ENCODE results near the gene BMP7.
"Not testable (repeated sequence)": the region's sequence is repeated elsewhere in the genome, so short reads cannot be mapped to it uniquely, and the experiment has no call there.

The BMP7 gene

DNA sequence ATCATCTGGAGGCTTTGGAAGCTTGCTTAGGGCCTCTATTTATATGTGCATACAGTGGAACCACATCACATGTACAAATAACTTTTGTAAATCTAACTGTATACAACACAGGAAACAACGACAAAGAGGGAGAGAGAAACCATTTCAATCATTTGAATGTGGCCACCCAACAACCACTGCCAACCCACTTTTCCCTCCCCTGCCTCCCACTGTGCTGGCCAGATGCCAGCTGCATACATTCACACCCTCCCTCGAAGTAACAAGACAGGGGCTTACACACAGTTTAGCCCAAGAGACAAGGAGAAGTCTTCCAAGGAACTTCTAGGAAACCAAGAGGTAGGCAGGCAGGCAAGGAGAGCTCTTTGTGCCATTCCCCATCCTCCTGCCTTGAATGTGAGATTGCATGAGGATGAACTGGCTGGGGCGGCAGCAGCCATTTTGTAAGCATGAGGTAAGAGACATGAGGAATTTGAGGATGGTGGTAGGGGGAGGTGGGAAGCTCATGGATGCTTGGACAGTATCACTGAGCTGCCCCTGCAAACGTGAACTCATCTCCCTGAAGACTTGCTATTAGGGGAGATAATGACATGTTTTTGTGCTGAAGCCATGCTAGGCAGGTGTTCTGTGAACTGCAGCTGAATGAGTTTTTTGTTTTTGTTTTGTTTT, 18.2 kb downstream of the BMP7 start:
- DNase-seq: no peak

DNA sequence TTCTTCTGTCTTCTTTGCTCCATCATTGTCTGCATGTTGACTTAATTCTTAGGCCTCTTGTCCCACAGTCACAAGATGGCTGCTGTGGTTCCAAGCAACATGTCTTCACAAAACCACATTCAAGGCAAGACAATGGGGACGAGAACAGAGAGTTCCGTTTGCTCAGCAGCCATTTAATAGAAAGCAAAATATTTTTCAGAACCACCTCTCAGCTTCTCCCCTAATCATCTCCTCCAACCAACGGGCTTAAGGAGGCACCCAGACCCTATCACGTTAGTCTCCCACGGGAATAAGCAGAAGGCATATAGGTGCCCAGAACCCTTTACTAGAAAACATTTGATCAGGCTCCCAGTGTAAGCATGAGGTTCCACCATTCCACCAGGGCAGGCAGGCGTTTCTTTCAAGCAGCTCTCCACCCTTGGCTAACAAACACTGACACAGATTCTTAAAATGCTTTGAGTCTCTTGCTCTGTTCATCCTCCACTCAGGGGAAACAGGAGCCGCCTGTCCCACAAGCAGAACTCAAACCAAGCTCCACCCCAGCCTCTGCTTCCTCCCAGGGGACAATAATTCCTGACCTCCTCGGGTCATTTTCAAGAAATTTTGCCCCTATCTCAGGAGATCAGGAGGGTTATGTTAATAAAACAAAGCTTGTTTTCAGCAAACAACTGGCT, 19.0 kb downstream of the BMP7 start:
- no peak for DNase-seq

DNA sequence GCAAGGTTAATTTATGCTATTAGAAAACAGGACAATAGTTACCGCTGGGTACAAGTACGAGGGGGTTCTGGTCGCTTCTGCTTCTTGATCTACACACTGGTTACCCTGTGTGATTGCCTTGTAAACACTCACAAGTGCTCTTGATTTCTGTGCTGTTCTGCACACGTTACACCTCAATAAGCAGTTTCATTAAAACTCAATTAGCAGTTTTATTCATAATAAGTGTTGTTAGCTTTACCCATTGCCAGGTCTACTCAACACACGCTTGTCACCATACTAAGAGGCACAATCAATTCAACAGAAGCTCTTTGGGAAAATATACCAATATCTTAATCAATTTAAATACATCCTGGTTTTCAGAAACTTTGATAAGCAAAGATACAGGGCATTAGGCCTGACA, 20.4 kb downstream of the BMP7 start:
- DNase-seq: no peak

DNA sequence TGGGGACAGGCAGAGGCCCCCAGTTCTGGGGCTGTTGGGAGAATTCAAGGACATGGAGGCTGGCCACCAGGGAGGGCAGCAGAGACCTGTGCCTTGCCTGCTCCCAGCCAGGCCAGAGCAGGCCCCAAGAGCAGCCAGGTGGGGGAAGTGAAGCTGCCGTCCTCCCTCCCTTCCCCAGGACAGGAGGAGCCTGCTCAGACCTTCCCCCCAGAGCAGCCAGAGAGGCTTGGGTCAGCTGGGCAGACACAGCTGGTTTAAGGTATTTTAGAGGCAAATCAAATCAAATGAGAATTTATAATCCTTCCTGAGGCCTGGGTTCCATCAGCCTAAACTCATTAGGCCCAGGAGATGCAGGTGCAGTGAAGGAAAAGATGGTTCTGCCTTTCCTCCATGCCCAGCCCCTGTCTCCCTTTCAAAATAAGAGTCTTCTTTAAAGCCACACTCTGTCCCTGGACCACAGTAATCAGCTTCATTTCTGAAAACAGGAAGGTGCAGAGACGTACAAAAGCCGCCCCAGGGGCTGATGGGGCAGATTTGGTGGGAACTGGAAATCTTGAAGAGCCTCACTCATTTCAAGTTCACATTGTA, 21.7 kb downstream of the BMP7 start:
- DNase-seq: no peak

DNA sequence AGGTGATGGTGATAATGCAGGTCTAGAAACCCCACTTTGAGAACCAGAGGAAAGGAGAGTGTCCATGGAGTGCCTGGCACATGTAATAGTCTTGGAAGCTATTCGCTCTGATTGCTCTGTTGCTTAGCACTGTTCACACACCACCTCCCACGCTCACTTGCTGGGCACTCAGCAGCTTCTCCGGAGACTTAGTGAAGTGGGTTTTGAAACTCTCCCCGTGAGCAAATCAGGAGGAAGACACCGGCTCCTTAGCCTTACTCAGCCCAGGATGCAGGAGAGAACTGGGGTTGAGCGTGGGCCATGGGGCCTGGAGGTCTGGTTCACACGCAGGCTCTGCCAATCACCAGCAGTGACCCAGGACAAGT, 22.2 kb downstream of the BMP7 start:
- DNase-seq: no peak

DNA sequence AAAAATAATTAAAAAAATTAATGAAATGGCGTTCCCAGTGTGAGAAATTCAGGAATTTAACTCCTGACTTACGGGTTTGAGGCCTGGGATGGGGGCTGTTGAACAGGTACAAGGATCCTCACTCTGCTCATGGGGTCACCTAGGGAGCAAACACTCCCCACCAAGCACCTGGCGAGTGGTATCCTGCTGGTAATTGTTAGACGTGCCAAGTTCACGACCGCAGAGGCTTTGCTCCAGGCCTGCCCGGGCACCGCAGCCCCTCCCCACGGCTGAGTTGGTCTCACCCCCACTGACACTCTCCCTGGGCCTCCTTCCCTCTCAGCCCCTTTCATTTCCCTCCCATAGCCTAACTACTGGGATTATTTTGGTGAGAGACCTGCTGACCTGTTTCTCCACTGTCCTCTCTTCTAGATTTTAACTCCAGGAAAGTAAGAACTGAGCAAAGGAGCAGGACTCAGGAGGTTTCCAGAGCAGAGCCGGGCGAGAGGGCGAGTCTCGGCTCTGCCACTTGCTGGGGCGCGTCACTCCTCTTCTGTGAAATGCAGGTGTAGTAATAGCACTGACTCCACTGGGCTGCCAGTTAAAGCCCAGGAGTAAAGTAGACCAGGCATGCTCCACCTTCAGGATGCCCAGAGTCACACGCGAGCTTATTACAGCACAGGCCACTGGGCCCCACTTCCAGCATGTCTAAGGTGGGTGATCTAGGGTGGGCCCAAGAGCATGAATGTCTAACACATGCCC, 22.8 kb downstream of the BMP7 start:
- no peak for DNase-seq

DNA sequence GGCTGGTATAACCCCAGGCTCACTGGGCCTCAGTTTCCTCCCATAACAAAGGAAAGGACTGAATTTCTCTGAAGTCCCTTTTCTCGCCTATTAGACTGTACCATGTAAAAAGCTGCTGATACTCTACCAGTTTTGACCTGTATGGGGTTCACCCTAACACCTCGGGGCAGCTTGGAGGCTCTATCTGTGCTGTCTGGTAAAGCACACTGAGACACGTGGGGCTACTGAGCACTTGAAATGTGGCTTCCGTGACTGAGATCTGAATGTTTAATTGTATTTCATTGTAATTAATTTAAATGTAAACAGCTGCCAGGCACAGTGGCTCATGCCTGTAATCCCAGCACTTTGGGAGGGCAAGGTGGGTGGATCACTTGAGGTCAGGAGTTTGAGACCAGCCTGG, 24.0 kb downstream of the BMP7 start:
- DNase-seq: no peak

DNA sequence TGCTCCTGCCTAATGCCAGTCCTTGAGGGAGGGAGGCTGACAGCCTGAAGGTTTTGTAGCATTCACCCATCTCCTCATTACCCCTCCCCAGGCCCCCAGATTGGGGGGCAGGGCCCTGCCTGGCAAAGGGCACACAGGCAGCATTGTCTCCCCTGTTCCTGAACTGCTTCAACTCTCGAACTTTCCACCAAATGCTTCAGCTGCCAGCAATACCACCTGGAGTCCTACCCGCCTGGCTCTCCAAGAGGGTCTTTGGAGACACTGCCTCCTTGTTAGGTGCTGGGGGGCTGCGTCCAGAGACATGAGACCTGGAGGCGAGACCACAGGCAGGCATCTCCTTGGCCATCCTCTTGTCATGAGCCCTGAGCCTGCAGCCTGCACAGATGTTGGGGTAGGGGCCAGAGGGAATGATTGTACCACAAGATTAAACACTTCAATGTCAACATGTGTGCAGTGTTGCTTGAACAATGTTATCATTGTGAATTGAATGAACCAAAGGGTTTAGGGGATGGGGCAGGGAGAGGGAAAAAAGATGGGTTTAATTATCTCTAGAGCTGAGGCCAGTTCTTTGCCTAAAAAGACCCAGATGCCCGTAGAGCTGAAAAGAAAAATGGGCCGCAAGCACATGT, 25.0 kb downstream of the BMP7 start:
- DNase-seq: no peak

DNA sequence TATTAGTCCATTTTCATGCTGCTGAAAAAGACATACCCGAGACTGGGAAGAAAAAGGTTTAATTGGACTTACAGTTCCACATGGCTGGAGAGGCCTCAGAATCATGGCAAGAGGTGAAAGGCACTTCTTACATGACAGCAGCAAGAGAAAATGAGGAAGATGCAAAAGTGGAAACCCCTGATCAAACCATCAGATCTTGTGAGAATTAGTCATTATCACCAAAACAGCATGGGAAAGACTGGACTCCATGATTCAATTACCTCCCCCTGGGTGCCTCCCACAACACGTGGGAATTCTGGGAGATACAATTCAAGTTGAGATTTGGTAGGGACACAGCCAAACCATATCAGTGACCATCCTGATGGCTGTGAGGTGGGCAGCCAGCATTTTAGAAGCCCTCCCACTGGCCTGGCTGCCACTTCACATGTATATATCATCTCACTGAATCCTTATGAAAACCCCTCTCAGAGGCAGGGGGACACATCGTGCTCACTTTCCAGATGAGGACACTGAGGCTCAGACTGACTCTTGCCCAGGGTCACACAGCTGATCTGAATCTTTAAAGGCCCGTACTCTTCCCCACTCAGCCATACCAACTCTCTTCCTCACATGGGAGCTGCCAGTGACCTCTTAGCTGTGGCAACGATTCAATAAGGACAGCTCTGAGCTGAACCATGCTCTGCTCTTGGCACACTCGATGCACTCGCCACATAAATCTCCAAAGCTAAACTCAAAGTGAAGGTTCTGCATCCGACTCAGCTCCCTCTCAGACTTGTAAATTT, 25.7 kb downstream of the BMP7 start:
- no peak for DNase-seq

DNA sequence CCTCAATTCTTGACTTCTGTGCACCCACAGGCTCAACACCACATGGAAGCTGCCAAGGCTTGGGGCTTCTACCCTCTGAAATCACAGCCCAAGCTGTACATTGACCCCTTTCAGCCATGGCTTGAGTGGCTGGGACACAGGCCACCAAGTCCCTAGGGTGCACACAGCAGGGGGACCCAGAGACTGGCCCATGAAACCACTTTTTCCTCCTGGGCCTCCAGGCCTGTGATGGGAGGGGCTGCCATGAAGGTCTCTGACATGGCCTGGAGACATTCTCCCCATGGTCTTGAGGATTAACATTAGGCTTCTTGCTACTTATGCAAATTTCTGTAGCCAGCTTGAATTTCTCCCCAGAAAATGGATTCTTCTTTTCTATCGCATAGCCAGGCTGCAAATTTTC, 26.7 kb downstream of the BMP7 start:
- not testable (repeated sequence) for DNase-seq

DNA sequence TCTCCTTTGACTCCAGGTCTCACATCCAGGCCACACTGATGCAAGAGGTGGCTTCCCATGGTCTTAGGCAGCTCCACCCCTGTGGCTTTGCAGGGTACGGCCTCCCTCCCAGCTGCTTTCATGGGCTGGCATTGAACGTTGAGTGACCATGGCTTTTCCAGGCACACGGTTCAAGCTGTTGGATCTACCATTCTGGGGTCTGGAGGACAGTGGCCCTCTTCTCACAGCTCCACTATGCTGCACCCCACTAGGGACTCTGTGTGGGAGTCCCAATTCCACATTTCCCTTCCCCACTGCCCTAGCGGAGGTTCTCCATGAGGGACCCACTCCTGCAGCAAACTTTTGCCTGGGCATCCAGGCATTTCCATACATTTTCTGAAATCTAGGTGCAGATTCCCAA, 27.1 kb downstream of the BMP7 start:
- DNase-seq: not testable (repeated sequence)

DNA sequence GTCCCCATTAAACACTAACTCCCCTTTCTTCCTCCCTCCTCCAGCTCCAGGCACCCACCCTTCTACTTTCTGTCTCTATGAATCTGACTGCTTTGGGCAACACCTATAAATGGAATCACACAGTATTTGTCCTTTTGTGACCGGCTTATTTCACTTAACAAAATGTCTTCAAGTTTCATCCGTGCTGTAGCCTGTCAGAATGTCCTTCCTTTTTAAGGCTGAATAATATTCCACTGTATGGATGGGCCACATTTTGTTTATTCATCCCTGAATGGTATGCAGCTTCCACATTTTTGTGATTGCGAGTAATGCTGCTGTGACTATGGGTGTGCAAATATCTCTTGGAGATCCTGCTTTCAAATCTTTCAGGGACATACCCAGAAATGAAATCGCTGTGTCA, 28.4 kb downstream of the BMP7 start:
- no peak for DNase-seq

DNA sequence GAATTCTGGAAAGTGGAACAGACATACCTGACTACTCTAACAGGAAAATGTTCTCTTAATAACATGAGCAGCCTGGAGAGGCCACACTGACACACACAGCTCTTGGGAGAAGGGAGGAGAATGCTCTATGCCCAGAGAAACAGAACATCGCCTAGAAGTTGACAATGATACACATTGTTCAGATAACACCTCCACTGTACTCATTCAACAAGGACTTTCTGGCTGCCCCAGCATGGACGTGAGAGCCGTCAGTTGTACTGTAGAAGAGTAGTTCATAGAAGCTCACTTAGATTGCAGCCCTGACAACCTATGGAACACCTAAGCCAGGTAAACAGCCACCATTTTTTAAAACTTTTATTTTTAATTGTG, 28.9 kb downstream of the BMP7 start:
- DNase-seq: no peak

DNA sequence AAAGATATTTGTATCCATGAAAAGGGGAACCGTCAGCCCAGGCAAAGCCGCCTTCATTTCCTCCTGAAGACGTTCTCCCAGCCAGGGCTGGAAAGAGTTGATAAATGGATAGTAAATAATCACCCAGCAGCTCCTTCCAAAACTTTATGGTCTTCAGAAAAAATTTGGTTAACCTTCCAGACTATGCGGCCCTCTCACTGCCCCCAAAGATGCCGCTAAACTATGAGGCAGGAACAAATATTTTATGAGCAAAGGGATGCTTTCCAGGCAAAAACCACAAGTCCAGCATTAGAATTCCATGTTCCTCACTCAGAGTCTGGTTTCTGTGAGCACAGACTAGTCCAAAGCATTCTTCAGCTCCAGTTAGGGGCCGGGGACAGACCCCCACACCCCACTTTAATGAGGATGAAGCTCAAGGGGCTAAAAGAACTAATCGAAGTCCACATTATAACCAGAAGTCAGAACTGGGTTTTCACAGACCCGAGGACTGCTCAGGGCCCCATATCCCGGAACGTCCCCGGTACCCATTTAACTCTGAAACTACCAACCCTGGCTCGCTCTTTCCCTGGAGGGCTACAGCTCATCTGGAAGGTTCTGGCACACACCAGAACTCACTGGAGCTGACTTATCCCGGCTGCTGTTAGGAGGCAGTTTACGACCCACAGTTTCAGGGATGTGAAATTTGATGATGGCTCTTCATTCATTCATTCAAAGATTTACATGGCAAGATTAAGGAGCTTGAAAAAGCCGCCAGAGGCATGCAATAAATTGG, 29.4 kb downstream of the BMP7 start:
- DNase-seq: no peak

DNA sequence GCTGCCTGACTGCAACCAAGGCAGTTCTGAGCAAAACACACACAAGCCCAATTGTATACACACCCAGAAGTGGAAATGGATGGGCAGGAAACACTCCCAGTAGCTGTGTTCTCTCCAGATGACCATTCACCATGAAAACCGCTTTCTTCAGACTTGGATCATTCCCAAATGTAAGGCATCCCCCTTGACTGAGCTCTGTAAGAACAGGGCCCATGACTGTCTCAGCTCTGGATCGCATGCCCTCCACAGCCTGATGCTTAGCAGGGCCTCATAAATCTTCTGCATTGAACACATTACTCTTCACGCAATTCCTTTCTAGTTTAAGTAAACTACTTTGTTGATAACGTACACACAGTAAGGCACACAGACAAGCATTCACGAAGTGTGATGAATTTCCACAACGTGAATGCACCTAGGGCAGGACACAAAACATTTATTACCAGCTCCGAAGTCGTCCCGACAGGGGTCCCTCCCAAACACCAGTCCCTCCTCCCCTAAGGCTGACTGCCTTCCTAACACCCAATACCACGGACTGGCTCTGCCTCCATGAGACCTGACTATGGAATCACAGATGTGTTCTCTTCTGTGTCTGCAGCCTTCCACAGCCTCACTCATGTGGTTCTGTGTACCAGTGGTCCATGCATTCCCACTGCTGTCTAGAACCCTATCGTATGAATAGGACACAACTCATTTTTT, 31.7 kb downstream of the BMP7 start:
- no peak for DNase-seq

DNA sequence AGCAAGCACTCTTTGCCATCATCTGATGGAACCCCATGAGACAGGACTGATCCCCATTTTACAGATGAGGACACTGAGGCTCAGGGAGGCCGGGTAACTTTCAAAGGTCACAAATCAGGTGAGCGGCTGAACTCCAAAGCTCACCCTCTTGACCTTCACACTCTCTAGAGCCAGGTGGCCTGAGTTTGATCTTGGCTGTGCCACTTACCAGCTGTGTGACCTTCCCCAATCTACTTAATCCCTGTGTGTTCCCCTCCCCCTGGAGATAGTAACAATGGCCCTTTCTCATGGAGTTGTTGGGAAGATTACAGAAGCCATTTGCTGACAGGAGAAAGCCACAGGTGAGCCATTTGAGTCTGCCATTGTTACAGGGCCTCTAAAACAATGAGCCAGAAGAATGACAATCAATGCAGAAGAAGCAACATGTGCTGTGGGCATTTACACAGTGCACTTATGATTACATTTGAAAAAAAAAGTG, 34.5 kb downstream of the BMP7 start:
- no peak for DNase-seq

DNA sequence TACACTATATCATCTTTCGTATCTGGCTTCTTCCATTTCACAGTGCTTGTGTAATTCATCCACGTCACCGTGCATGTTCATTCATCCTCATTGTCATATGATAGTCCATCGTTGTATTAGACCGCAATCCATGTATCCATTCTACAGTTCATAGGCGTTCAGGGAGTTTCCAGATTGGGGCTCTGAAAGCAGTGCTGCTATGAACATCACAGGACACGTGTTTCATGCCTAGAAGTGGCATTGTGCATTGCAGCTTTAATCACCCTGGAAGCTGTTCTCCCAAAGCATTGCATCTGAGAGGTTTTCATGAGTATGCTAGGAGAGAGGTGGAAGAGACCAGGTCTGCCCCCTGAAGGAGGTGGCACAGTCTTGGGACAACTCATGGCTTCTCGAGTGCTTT, 35.3 kb downstream of the BMP7 start:
- DNase-seq: no peak

DNA sequence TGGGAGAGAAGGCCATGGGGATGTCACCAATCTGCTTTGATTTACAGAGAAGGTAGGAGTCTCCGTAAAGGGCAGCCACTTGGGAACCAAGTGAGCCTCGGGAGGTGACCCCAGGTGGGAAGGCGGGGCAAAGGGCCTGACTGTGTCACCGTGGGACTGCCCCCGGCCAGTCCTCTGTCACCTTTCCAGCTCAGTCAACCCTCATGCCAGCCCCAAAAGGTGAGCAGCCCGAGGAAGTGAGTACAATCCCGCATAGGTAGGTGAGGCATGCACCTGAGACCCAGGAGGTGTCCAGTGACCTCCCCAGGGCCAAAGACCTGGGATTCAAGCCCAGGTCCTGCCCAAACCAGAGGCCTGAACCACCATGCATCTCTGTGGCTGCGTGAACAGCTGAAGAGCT, 36.2 kb downstream of the BMP7 start:
- no peak for DNase-seq

DNA sequence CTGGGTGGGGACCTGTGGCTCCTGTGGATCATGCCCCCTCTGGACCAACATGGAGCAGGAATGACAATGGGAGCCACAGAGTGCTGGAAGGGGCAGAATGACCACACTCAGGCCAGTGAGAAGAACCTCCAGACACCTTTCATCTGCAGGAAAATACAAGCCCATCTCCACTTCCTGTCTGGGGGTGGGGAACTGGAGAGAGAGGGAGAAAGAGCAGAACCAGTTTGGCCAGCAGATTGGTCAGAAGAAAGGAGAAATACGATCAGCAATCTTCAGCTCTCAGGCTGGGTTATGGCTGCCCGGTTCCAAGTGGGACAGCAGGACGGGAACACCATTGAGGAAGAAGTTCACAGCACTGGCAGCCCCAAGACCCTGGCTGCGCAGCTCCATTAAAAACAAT, 37.0 kb downstream of the BMP7 start:
- no peak for DNase-seq

DNA sequence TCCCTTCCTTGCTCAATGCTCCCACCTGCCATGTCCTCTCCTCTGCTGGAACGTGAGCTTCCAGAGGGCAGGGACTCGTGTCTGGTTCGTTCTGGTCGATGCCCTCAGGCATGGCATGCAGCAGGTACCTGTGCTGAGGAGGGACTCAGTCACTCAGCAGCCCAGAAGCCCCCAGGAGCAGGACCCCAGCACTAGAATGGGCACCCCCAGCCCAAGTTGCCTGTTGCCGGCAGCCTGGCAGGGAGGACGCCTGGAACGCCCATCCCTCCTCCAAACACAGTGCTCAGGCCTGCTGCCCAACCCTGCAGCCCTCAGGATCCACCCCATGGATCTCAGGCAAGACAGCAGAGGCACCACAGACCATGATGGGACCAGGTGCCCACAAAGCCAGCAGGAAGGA, 40.6 kb downstream of the BMP7 start:
- no peak for DNase-seq

DNA sequence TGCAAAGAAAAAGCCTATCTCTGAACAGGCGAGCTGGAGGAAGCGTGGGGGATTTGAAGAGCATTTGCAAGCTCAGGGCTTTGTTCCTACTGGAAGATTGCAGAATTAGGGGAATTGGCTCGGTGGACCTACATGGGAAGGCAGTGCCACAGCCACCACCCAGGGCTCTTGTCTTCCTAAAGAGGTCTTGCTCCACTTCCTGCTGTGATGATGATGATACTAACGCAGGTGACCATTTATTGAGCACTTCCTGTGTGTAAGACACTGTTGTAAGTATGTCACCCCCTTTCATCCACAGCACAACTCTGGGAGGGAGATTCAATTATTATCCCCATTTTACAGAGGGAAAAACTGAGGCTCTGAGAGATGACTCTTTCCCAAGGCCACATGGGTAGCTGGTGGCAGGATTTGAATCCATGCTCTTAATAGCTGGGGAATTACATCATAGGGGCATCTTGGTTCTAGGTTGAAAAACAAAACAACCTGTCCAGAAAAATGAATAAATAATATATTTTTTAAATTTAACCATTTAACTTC, 41.2 kb downstream of the BMP7 start:
- no peak for DNase-seq

All from NCI-H524 treated with DMSO at 0.1 percent for 48 hours (cell line).